Thyroid gland (tissue), 4 donors: Measurements from ENCODE around the gene STAT6.

Experiments used
- CTCF ChIP-seq, 6 experiments: fragments of 200-600 bp in 3 of 6; fragments of 450-650 bp in 3 of 6; sonication (generic) in 3 of 6; IDR thresholded peaks; one replicate each; pipeline ENCODE4 v1.5.1; 2016 to 2019; ENCODE audit warnings: antibody characterized with exemption in 6 of 6, mild to moderate bottlenecking in 2 of 6, inconsistent platforms in 1 of 6, moderate library complexity in 1 of 6
- POLR2A ChIP-seq, 2 donors: fragments of 450-650 bp; IDR thresholded peaks; one replicate each; pipeline ENCODE4 v1.6.1; 2017; ENCODE audit warnings: antibody characterized with exemption in 2 of 2, mild to moderate bottlenecking in 2 of 2, moderate library complexity in 1 of 2

- TF ChIP-seq CTCF (IDR thresholded peaks at IDR 0.05) (no peak), POLR2A (IDR thresholded peaks at IDR 0.05) (no peak)
Observed at GRCh38 chr12:57143454-57143853, 32.3 kb upstream of the STAT6 start.
